ENCODE data around the gene HIVEP3.
A peak's percentile ranks its signal among the peaks of the same experiment; 100 is the strongest.

The HIVEP3 gene

DNA sequence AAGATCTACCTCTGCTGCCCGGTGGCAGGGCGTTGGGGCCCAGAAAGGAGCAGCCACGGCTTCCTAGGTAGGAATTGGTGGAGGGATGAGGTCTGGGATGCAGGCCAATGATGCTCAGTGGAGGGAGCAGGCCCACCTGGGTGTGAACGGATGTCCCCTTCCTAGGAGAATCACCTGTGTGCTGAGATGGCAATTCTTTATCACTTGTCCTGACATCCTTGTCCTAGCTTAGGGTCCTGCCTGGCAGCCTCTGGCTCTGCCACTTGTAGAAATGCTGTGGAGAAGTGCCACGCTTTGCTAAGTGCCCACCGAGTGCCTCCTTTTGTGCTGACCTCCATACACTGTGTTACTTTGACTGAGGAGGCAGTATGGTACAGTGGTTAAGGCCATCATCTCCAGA lies 447.1 kb downstream of the HIVEP3 start:
- DNase-seq: no peak

DNA sequence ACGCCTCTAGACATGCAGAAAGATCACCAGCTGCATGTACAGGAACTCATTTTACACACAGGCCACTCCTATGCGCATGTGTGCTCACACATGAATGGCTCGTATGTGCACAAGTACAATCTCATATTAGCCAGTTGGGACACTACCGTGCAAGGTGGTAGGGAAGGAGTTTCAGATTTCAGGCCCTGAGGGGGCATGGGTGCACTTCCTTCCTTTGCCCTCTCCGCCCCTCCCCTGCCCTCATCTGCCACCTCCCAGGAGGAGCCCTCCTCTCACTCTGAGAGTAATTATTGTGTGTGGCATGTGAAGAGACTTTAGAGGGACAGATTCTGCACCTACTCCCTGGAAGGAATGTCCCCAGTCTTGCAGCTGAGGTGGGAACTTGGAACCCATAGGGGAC lies 449.0 kb downstream of the HIVEP3 start:
- DNase-seq: no peak

GRCh38 chr1:41468122-41468762 lies 450.5 kb downstream of the HIVEP3 start:
- DNase-seq: peak; percentile 56

DNA sequence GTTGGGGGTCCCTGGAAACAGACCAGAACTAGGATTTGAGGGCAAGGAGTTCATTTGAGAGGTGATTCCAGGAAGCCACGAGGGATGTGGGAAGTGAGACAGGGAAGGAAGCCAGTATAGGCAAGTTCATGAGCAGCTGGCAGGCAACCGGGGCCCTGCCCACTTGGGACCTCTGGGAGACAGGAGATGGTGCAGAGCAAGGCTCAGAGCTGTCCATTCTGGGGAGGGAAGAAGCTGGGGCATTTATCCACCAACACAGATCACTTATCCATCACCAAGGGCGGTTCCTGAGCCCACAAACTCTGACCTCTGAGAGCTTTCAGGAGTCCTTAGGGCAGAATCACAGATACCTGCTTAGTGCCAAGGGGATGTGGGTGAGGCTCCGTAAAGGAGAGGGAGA lies 451.0 kb downstream of the HIVEP3 start:
- DNase-seq: no peak

GRCh38 chr1:41466146-41466545 lies 452.6 kb downstream of the HIVEP3 start:
- DNase-seq: peak; percentile 49

DNA sequence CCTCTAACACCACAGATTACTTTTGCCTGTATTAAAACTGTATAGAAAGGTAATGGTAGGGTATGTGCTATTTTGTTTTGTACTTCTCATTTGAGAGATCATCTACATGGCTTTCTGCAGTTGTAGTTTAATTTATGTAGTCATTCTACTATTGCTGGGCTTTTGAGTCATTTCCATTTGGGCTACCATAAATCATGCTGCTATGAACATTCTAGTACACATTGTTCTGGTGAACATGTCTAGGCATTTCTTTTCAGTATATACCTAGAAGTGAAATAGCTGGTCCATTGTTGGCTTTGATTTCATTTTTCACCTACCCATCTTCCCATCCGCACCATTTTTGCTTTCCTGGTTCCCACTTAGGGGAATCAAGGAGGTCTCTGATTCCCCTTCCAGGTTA lies 453.0 kb downstream of the HIVEP3 start:
- no peak for DNase-seq

DNA sequence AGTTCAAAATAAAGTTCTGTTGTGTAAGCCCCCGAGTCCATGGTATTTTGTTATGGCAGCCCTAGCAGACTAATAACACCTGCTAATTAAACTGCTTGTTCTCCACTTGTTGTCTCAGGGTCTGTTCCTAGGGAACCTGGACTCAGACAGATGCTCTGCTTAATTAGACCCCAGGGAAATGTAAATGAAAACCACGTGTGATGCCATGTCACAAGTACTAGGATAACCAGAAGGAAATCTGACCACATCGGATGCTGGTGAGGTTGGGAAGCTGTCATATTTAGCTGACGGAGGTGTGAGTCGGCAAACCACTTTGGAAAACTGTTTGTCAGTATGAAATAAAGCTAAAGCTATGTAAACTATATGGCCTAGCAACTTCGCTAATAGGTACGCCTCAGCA lies 453.8 kb downstream of the HIVEP3 start:
- peak; percentile 75 for DNase-seq

DNA sequence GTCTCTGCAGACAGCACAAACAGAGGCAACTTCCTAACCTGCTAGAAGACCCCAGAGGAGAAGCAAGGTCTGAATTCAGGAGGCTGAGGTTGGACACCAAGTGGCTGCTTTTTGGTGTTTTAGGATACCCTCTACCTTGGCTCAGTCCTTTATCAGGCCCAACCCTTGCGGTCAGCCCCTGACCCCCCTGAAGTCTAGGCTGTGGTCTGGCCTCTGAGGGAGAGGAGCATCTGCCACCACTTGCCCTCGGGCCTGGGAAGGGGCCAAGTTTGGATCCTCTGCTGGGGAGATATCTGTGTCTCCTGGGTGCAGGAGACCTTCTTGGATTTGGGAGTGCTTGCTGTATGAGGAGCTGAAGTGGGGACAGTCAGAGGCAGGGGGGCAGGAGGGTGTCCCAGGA lies 455.2 kb downstream of the HIVEP3 start:
- no peak for DNase-seq

GRCh38 chr1:41462680-41463004 lies 456.1 kb downstream of the HIVEP3 start:
- DNase-seq: no peak

DNA sequence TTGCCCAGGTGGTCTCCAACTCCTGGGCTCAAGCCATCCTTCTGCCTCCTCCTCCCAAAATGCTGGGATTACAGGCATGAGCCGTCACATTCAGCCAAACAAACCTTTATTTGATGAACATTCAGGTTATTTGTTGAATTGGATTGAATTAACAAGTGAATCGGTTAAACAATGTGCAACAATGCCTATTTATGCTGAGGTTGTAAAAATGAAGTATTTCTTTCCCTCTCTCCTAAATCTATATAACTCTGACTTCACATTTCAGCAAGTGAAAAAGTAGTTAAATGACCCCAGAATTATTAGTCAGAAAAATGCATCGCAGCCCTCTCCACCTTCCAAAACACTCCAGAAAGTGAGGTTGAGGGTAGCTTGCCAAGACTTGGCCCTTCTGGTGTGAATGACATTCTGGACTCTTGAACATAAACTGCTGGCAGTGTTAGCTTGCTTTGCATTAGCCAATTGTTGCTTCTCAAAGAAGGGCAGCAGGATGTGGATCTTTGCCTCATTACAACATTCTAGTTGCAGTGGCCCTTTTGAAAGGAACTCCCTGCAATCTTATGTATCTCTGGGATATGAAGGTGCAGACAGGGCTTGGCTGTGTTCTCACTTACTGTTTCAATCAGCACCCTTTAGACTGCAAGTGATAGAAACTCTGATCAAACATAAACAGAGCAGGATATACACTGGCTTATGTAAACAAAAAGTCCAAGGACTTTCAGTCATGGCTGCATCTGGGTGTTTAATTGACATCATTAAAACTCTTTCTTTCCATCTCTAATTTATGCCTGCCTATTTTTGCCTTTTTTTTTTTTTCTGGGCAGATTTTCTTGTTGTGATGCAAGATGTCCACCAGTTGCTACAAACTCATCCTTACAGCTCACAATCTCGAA lies 456.7 kb downstream of the HIVEP3 start:
- no peak for DNase-seq

GRCh38 chr1:41456847-41457540 lies 461.7 kb downstream of the HIVEP3 start:
- DNase-seq: no peak
